Panc1 (cell line): ENCODE measurements around the gene WDR82. TPM values are rescaled to one million over a fixed set of nuclear protein-coding genes. Genes with fewer than 3 reads are reported as not detected.

ENCODE experiments used
- ATAC-seq: fragments of 200-7000 bp; cut with Tn5 transposase; 2 replicates; pipeline ENCODE4 v1.9.1; 2020; ENCODE audit warnings: mild to moderate bottlenecking, moderate library complexity
- BruUV-seq: library from RNA; stranded (reverse); fragments of 400-500 nt; replicated peaks from 2 replicates; lab custom pipeline; 2021; lab: Mats Ljungman, UMichigan
- CTCF ChIA-PET: fragments of 300-600 bp; sonication (Branson Sonifier 250); formaldehyde crosslinking; loops from one replicate; lab custom pipeline; 2022; ENCODE audit warnings: antibody characterized with exemption; lab: Charles Lee
- POLR2A ChIA-PET: fragments of 300-600 bp; sonication (Branson Sonifier 250); formaldehyde crosslinking; loops from one replicate; lab custom pipeline; 2022; ENCODE audit warnings: antibody characterized with exemption; lab: Charles Lee
- DNase-seq: peaks from one replicate; pipeline ENCODE4 v3.0.0-alpha.2; 2010; ENCODE audit warnings: low read depth, low spot score
- H3K27ac ChIP-seq: 2 replicates; pipeline ENCODE4 v1.5.1; 2011; ENCODE audit warnings: mild to moderate bottlenecking, low read length, inconsistent platforms
- H3K27me3 ChIP-seq: fragments of 200-500 bp; sonication (Bioruptor generic); 2 replicates; pipeline ENCODE4 v1.6.0; 2014; ENCODE audit warnings: low read length, inconsistent platforms; ENCODE audit not compliant: control insufficient read depth, insufficient read depth
- H3K36me3 ChIP-seq: fragments of 200-500 bp; sonication (Bioruptor generic); 2 replicates; pipeline ENCODE4 v1.5.1; 2014; ENCODE audit warnings: inconsistent platforms, mild to moderate bottlenecking, low read length, moderate library complexity; ENCODE audit not compliant: control insufficient read depth, insufficient read depth
- H3K4me1 ChIP-seq: 2 replicates; pipeline ENCODE4 v1.5.1; 2011; ENCODE audit warnings: inconsistent platforms, mild to moderate bottlenecking, low read length, moderate library complexity; ENCODE audit not compliant: control insufficient read depth, insufficient read depth
- H3K4me3 ChIP-seq, 2 experiments: 2 replicates each; pipeline ENCODE4 v1.5.1; 2011 to 2012; ENCODE audit warnings: low read depth in 2 of 2, low read length in 2 of 2, mild to moderate bottlenecking in 2 of 2, inconsistent platforms in 1 of 2, moderate library complexity in 1 of 2
- H3K9me3 ChIP-seq: fragments of 200-500 bp; sonication (Bioruptor generic); 2 replicates; pipeline ENCODE4 v1.5.1; 2014; ENCODE audit warnings: low read depth, mild to moderate bottlenecking, inconsistent platforms, low read length, moderate library complexity; ENCODE audit not compliant: control insufficient read depth, insufficient read depth
- CTCF ChIP-seq: fragments of 450-650 bp; IDR thresholded peaks from 2 replicates; pipeline ENCODE4 v1.5.1; 2017; ENCODE audit warnings: mild to moderate bottlenecking
- POLR2AphosphoS5 ChIP-seq: IDR thresholded peaks from 2 replicates; pipeline ENCODE4 v1.6.1; 2012; ENCODE audit warnings: mild to moderate bottlenecking, low read depth, low read length, moderate library complexity
- REST ChIP-seq, 2 experiments: IDR thresholded peaks; 2 replicates each; pipeline ENCODE4 v1.6.1; 2011 to 2012; ENCODE audit warnings: low read depth in 2 of 2, control low read depth in 1 of 2, low read length in 1 of 2, mild to moderate bottlenecking in 1 of 2, moderate library complexity in 1 of 2; ENCODE audit not compliant: insufficient read depth in 1 of 2
- SIN3A ChIP-seq: IDR thresholded peaks from 2 replicates; pipeline ENCODE4 v1.6.1; 2012; ENCODE audit warnings: low read depth, mild to moderate bottlenecking, low read length, moderate library complexity, borderline replicate concordance; ENCODE audit not compliant: insufficient read depth
- TCF7L2 ChIP-seq: IDR thresholded peaks from 2 replicates; pipeline ENCODE4 v1.6.1; 2011; ENCODE audit warnings: mild to moderate bottlenecking, low read depth, low read length, inconsistent platforms
- in situ Hi-C: cut with HindIII; loops from 2 replicates; pipeline ENCODE4 v1.10.0; 2016; ENCODE audit warnings: low sequenced_read_pairs, low pct_unique_long_range_greater_than_20kb
- intact Hi-C: fragments of 100-400 bp; cut with micrococcal nuclease; formaldehyde crosslinking; loops from one replicate; pipeline ENCODE4 v1.10.0; 2022; ENCODE audit not compliant: unreplicated experiment
- total RNA-seq: library from RNA; stranded (reverse); gene quantifications from one replicate; pipeline ENCODE4 v1.2.1, GENCODE V29; 2021; ENCODE audit not compliant: unreplicated experiment

Gene WDR82
- total RNA-seq, 1 experiment from 2014 or later = 57.9 TPM

- TF ChIP-seq SIN3A = no peak
- no peak for TF ChIP-seq REST (IDR thresholded peaks at IDR 0.05; ENCODE audit: insufficient read depth in 1 of 2, low read depth in 2 of 2, low read length in 1 of 2)
- TF ChIP-seq POLR2AphosphoS5 = no peak
- TF ChIP-seq CTCF = no peak
- TF ChIP-seq TCF7L2 = no peak
- in situ Hi-C loops = no loop called here
- Histone ChIP-seq H3K4me1 (no peaks in the 10 kb centered on the region), H3K27ac (no peak overlapping the region), H3K27me3 (no peaks in the 10 kb centered on the region), H3K4me3 (no peak overlapping the region), H3K36me3 (no peaks in the 10 kb centered on the region), H3K9me3 (no peaks in the 10 kb centered on the region)
- ChIA-PET POLR2A (no interaction called here), CTCF (no interaction called here)
- ATAC-seq = no peak
- DNase-seq = no peak
- no TSS peak for BruUV-seq
- intact Hi-C loops = no loop called here
Measured at GRCh38 chr3:52306978-52307377, 28.5 kb upstream of the WDR82 start.

- Histone ChIP-seq H3K4me3 (no peak overlapping the region), H3K27me3 (no peaks in the 10 kb centered on the region), H3K27ac (no peak overlapping the region), H3K4me1 (no peaks in the 10 kb centered on the region), H3K36me3 (no peaks in the 10 kb centered on the region), H3K9me3 (no peaks in the 10 kb centered on the region)
- CTCF ChIA-PET = no interaction called here
- TF ChIP-seq TCF7L2 (no peak), CTCF (no peak), REST (IDR thresholded peaks at IDR 0.05; ENCODE audit: insufficient read depth in 1 of 2, low read depth in 2 of 2, low read length in 1 of 2) (no peak), POLR2AphosphoS5 (no peak)
- ATAC-seq (no peak), DNase-seq (no peak)
- intact Hi-C loops = no loop called here
- in situ Hi-C loops = no loop called here
- POLR2A ChIA-PET = no interaction called here
- no TSS peak for BruUV-seq
Measured at GRCh38 chr3:52305926-52306325, 27.5 kb upstream of the WDR82 start.
